HL-60 (cell line): ENCODE data around the gene HYOU1.

Experiments used
- DNase-seq, 2 experiments: peaks; one replicate each; pipeline ENCODE4 v3.0.0-alpha.2; 2010 to 2020; ENCODE audit warnings: low read depth in 1 of 2, low spot score in 1 of 2
- H3K27ac ChIP-seq: fragments of 250-450 bp; sonication (Bioruptor Pico); replicated peaks from 2 replicates; pipeline ENCODE4 v1.5.1; 2020; ENCODE audit warnings: mild to moderate bottlenecking, moderate library complexity
- H3K27me3 ChIP-seq: fragments of 250-450 bp; sonication (Bioruptor Pico); 2 replicates; pipeline ENCODE4 v1.5.1; 2021; ENCODE audit warnings: mild to moderate bottlenecking, moderate library complexity; ENCODE audit not compliant: insufficient read depth, poor library complexity, severe bottlenecking
- H3K4me3 ChIP-seq: replicated peaks from 2 replicates; pipeline ENCODE4 v1.5.1; 2011; ENCODE audit warnings: mild to moderate bottlenecking, control low read depth, low read length; ENCODE audit not compliant: insufficient read depth
- GABPA ChIP-seq: IDR thresholded peaks from 2 replicates; pipeline ENCODE4 v1.6.1; 2012; ENCODE audit warnings: low read depth
- POLR2AphosphoS5 ChIP-seq: IDR thresholded peaks from 2 replicates; pipeline ENCODE4 v1.6.1; 2012; ENCODE audit warnings: low read depth
- SPI1 ChIP-seq: IDR thresholded peaks from 2 replicates; pipeline ENCODE4 v1.6.1; 2012; ENCODE audit warnings: low read depth, mild to moderate bottlenecking, borderline replicate concordance
- TF ChIP-seq, protein P1 (sequence below): IDR thresholded peaks from one replicate; pipeline ENCODE4 v1.5.1; 2011; ENCODE audit warnings: low read length, control low read depth, inconsistent platforms; ENCODE audit not compliant: insufficient read depth
- TF ChIP-seq, protein P2 (sequence below): IDR thresholded peaks from 2 replicates; pipeline ENCODE4 v1.6.1; 2012; ENCODE audit warnings: low read depth; ENCODE audit not compliant: insufficient replicate concordance

HYOU1 gene

GRCh38 chr11:119099711-119100110 is 42.7 kb upstream of the HYOU1 start:
- Histone ChIP-seq H3K4me3 (no peak overlapping the region), H3K27me3 (no peaks in the 10 kb centered on the region), H3K27ac (no peak overlapping the region)
- DNase-seq = peak in 1 of 2 experiments; percentile 55
- TF ChIP-seq SPI1 (no peak), POLR2AphosphoS5 (no peak), GABPA (no peak)
- TF ChIP-seq, protein P1, sequence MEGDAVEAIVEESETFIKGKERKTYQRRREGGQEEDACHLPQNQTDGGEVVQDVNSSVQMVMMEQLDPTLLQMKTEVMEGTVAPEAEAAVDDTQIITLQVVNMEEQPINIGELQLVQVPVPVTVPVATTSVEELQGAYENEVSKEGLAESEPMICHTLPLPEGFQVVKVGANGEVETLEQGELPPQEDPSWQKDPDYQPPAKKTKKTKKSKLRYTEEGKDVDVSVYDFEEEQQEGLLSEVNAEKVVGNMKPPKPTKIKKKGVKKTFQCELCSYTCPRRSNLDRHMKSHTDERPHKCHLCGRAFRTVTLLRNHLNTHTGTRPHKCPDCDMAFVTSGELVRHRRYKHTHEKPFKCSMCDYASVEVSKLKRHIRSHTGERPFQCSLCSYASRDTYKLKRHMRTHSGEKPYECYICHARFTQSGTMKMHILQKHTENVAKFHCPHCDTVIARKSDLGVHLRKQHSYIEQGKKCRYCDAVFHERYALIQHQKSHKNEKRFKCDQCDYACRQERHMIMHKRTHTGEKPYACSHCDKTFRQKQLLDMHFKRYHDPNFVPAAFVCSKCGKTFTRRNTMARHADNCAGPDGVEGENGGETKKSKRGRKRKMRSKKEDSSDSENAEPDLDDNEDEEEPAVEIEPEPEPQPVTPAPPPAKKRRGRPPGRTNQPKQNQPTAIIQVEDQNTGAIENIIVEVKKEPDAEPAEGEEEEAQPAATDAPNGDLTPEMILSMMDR = no peak
- TF ChIP-seq, protein P2, sequence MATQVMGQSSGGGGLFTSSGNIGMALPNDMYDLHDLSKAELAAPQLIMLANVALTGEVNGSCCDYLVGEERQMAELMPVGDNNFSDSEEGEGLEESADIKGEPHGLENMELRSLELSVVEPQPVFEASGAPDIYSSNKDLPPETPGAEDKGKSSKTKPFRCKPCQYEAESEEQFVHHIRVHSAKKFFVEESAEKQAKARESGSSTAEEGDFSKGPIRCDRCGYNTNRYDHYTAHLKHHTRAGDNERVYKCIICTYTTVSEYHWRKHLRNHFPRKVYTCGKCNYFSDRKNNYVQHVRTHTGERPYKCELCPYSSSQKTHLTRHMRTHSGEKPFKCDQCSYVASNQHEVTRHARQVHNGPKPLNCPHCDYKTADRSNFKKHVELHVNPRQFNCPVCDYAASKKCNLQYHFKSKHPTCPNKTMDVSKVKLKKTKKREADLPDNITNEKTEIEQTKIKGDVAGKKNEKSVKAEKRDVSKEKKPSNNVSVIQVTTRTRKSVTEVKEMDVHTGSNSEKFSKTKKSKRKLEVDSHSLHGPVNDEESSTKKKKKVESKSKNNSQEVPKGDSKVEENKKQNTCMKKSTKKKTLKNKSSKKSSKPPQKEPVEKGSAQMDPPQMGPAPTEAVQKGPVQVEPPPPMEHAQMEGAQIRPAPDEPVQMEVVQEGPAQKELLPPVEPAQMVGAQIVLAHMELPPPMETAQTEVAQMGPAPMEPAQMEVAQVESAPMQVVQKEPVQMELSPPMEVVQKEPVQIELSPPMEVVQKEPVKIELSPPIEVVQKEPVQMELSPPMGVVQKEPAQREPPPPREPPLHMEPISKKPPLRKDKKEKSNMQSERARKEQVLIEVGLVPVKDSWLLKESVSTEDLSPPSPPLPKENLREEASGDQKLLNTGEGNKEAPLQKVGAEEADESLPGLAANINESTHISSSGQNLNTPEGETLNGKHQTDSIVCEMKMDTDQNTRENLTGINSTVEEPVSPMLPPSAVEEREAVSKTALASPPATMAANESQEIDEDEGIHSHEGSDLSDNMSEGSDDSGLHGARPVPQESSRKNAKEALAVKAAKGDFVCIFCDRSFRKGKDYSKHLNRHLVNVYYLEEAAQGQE = no peak

DNA sequence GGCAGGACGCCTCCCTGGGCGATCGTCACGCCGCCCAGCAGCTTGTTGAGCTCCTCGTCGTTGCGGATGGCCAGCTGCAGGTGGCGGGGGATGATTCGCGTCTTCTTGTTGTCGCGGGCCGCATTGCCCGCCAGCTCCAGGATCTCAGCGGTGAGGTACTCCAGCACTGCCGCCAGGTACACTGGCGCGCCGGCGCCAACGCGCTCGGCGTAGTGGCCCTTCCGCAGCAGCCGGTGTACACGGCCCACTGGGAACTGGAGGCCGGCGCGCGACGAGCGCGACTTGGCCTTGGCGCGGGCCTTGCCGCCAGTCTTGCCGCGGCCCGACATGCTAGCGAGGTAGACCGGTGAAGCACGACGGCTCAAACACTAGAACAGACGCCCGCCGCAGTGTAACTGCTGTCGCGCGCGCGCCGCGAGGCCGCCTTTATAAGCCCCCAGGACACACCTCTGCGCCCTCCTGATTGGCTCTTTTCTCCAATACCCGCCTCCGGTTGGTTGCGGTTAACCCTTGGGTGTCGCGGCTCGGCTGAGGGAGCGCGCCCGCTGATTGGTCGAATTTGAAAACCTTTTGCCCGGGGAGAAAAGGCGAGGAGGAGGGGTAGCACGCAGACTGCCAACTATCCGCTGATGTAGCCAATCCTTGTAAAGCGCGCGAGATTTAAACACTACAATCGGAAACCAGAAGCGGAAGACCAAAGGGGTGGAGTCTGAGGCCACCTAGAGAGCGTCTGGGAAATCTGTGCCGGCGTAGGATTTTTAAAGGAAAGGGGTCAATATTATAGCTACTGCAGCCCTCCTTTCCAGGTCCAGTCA is 38.3 kb upstream of the HYOU1 start:
- Histone ChIP-seq H3K27me3 (no peaks in the 10 kb centered on the region), H3K27ac (peak overlapping the region; percentile 92), H3K4me3 (peak overlapping the region; percentile 88)
- peak; percentile 97 to 100 for DNase-seq
- TF ChIP-seq, protein P1 = no peak
- peak; percentile 43; the same call in 1 of the 2 replicates for TF ChIP-seq SPI1
- no peak for TF ChIP-seq GABPA
- TF ChIP-seq POLR2AphosphoS5 = peak; percentile 100
- TF ChIP-seq, protein P2 = peak; percentile 81

DNA sequence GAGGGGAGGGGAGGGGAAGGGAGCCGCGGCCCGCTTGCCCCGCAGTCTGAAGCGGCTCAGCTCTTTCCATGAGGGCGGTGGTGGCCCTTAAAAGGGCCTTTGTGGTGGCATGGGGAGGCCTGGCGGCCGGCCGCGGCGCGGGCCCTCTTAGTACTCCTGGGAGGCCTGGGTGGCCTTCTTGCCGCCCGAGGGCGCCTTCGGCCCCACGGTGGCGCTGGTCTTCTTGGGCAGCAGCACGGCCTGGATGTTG is 37.7 kb upstream of the HYOU1 start:
- TF ChIP-seq, protein P2 = no peak
- TF ChIP-seq SPI1 = no peak
- TF ChIP-seq, protein P1 = no peak
- no peak for TF ChIP-seq GABPA
- Histone ChIP-seq H3K4me3 (peak overlapping the region; percentile 88), H3K27ac (peak overlapping the region; percentile 92), H3K27me3 (no peaks in the 10 kb centered on the region)
- DNase-seq = no peak
